ENCODE measurements around the gene ZBTB20.

ZBTB20 gene

GRCh38 chr3:114903213-114903612, 243.9 kb downstream of the ZBTB20 start:
- peak; percentile 12 for DNase-seq

DNA sequence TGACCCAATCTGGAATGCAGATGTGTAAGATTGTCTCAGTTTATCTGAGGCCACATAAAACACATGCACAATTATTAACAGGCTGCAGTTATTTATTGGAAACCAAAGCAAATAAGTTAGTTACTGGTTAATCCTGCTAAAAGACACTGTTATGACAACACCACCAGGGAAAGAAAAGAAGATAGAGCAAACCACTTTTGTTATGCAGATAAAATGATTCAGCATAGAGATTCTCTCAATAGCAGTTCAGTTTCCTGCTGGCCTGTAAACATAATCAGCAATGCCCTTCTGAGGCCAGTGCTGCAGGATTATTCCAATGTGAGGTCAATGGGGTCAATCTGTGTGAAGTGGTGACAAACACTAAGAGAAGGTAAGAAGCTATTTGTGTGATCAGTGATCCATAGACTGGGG, 244.4 kb downstream of the ZBTB20 start:
- no peak for DNase-seq

DNA sequence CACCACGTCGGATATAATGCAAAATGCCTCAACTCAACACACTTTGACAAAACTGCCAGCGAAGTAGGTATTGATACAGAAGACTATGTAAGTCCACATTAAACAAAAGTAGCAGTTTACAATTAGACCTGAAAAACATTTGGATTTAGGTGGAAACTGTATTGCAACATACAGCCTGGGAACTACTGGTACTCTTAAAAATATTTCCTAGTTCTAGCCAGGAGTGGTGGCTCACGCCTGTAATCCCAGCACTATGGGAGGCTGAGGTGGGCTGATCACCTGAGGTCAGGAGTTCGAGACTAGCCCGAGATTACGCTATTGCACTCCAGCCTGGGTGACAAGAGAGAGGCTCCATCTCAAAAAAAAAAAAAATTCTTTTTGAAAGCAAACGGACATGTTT, 246.2 kb downstream of the ZBTB20 start:
- no peak for DNase-seq

DNA sequence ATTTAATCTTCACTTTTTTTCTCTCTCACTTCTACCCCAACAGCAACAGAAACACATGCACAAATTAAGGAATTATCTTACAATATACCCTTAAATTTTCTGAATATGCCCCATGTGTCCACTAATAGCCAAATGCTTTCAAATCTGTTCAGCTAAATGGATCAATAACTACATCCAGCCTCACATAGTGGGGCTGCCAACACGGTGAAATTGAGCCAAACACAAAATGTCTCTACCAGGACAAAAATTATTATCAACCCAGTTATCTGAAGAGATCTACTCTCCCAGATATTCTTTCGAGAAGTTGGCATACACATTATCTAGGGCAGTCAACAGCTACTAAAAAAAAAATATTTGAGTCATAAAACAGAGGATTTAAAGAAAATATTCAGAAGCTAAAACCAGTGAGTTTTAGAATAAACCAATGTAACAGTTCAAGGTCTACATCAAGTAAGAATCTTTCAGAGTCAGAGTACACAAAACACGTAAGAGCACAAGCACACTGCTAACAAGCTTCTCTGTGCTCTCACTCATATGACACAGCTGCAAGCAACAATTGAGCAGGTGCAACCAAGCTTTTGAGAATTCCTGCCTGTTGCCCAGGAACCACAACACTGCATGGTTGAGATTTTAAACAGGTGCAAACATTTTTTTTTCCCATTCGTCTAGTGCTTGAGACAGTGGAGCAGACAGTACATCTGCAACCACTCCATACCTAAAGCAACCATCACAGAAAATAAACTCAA, 247.7 kb downstream of the ZBTB20 start:
- no peak for DNase-seq

GRCh38 chr3:114896978-114897377, 250.1 kb downstream of the ZBTB20 start:
- DNase-seq: no peak

DNA sequence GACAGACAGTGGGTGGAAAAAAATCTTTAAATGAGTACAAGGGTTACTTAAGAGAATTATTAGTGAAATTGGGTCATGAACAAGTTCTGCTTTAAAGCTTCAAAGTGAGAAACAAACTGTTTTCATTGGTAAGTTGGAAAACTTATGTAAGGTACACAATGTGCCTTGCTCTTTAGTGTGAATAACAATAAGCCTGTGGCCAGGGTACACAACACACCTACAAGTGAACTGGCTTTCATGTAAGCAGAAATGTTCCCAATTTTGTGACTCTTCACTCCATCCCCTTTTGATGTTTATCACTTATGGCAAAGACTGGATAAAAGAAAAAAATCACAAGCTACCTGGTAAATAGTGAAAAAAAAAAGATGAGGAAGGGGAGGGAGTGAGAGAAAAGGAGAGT, 253.7 kb downstream of the ZBTB20 start:
- DNase-seq: no peak

DNA sequence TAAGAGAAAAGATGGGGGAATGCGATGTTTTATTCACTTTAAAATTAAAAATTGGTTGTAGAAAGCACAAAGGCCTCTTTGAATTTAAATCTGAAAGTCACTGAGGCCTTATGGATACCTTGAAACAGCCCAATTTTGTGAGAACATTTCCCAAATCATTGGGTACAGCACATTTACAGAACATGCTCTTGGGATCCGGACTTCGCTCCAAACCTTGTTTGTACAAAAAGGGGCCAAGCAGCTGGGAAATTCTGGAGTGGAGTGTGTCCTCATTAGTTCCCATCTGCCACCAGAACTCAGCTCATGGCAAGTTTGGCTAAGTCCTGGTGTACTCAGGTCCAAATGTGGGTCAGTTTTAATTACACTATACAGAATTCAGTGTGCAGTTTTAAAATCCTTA, 254.2 kb downstream of the ZBTB20 start:
- DNase-seq: no peak

GRCh38 chr3:114892131-114892879, 254.8 kb downstream of the ZBTB20 start:
- DNase-seq: no peak

- no peak for DNase-seq
These were observed 259.3 kb downstream of the ZBTB20 start for GRCh38 chr3:114887806-114888205.

DNA sequence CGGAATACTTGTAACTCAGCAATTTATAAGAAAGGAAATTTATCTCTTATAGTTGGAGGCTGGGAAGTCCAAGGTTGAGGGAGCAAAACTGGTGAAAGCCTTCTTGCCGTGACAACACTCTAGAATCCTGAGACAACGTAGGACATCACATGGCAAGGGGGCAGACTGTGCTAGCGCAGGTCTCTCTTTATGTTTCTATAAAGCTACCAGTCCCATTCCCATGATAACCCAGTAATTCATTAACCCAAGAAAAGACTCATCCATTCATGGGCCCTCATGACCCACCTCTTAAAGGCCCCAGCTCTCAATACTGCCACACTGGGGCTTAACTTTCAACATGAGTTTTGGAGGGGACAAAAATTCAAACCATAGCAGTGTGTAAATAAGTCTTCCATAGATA, 260.2 kb downstream of the ZBTB20 start:
- no peak for DNase-seq

- DNase-seq: no peak
These were observed 262.7 kb downstream of the ZBTB20 start for GRCh38 chr3:114884213-114884923.

DNA sequence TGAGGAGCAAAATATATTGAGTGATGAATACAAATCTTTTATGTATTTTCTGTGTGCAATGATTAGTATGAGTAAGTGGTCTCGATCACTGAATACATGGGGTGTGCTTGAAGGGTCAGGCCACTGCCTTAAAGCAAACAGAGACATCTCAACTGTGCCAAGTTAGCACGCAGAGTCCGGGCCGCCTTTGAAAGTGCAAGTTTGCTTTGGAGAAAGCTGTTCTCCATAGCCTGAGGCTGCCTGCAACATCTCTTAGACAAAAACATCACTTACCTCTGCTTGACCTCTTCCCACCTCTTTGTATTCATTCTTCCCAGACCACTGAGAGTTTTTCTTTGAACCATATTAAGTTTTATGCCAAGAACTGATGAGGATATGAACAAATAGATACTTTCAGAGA, 267.0 kb downstream of the ZBTB20 start:
- no peak for DNase-seq

DNA sequence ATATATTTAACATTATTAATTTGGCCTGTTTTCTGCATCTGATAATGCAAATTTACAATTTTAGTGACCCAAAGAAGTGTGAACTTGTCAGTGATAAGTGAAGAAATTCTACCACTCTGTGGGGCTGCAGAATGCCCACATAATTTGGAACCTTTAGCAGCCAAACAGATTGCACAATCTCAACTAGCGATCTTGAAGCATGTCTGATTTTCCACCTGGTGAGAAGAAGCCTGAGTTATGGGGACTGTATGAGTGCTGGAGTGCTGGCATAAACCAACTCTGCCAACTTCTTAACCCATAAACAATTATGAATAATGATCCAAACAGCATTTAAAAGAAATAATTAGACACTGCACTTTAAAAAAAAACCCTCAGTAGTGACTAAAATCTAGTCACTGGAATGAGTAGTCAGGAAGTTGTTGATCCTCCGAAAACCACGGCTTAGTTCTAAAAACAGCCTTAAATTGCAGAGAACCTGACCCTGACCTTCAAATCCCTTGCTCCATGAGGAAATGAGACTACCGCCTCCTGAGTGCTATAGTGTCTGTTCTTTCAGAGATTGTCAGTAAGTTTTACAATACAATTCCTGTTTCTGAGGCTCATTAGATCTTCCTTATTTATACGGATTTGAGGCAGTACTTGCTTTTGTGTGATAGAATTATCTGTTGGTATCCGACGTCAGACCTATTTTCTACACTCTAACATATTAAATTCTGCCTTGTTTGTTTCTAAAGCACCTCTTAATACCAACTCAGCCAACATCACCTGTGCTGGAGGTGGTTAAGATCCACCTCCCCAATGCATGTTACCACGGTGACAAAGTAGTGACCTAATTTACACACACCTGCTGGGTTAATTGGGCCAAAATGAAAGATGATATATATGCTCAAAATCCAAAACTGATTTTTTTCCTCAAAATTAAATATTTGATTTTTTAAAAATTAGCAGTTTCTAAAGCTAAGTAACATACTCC, 267.7 kb downstream of the ZBTB20 start:
- DNase-seq: peak; percentile 66

GRCh38 chr3:114878114-114878839, 268.8 kb downstream of the ZBTB20 start:
- DNase-seq: peak; percentile 19

DNA sequence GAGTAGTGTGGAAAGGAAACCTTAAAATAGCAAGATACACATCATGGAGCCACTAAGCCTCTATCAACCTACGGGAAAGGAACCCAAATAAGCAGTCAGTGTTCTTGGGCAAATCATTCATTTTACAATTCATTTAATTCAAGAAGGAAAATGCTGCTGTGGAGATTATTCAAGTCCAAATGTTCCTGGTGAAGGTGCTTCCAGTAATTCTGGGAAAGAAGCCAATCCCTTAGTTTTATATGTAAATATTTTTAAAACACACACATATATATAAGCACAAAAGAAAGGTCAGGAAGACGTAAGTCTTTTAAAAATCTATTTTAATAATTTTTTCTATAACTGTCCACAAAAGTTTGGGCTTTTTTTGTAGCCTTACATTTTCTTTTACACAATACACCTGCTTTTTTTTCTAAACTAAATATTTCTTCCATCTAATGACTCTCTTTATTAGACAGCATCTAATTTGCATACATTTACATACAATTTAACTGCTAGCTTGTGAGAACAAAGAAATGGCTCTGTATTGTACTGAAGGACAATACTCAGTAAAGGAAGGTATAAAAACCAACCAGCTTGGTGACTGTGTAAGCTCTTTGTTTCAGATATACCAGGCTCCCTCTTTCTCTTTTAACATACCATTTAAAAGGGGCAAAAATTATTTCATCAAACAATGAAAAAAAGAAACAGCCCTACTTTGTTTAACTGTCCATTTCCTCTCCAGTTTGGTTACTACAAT, 269.5 kb downstream of the ZBTB20 start:
- no peak for DNase-seq

DNA sequence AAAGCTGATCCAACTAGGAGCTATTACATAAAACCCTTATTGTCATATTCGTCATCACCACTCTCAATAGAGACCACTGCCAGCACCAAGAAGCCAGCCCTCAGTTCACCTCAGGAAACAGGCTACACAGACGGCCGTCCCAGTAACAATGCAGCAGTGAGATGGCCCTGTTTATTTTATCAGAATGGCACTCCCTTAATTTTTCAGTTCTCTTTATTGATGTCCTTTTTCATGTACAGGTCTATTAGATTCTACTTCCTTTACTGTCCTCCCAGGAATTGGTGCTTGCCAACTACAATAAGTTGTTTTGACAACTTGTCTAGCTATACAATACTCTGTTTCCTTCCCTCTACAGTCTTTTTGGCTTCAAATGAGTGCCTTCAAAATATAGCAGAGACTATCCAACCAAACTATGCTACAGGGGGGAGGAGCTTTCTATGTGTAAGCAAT, 272.5 kb downstream of the ZBTB20 start:
- DNase-seq: no peak

GRCh38 chr3:114873591-114873990, 273.5 kb downstream of the ZBTB20 start:
- DNase-seq: no peak

DNA sequence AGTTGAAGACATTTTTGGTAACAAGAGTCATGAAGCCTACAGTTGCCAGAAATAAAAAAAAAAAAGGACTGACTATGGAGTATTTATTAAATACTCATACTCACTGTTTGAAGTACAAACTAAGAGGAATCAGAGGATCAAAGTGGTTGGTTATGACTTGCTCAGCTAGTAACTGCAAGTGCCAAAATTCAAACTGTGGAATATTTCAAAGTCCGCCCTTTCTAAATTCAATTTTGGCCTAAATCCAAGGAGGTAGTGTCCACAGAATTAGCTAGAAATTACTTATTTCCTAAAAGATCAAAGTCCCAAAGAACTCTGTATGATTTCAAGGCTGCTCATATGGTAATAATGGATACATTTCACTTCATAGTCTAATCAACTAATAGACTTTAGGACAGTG, 274.5 kb downstream of the ZBTB20 start:
- no peak for DNase-seq

DNA sequence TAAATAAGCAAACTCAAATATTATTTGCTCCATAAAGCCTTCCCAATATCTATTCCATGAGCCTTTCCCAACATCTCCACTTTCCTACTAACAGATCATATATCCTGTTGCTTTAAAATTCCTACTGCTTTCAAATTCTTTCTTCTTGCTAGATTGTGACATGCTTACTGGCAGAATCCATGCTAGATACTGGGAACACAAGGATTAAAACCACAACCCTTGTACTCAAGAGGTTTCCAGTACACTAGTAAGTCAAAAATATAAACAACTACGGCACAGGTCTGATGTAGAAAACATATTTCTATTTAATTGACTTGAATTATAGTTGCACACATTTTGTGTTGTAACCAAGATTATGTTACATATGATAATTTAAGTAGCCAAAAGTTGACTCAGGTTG, 275.0 kb downstream of the ZBTB20 start:
- no peak for DNase-seq

GRCh38 chr3:114867835-114868503, 279.1 kb downstream of the ZBTB20 start:
- no peak for DNase-seq

GRCh38 chr3:114867359-114867758, 279.7 kb downstream of the ZBTB20 start:
- no peak for DNase-seq

Data from inflammatory macrophage treated with lipopolysaccharide for 4 hours (primary cell).